Cardiac muscle cell (in vitro differentiated cells and primary cell): Measurements from ENCODE around the gene B4GALNT3. TPM values are rescaled to one million over a fixed set of nuclear protein-coding genes. Genes with fewer than 3 reads are reported as not detected.
"Not testable (repeated sequence)": the region's sequence is repeated elsewhere in the genome, so short reads cannot be mapped to it uniquely, and the experiment has no call there.

Source experiments
- DNase-seq, 2 donors: peaks; one replicate each; pipeline versions ENCODE4 v3.0.0 to v3.0.0-alpha.2; 2010 to 2017; ENCODE audit warnings: low read depth in 1 of 2, low spot score in 1 of 2
- H3K27ac ChIP-seq: fragments of 200-600 bp; sonication (generic); 2 replicates; pipeline ENCODE4 v1.5.1; 2016
- H3K27me3 ChIP-seq: fragments of 200-600 bp; sonication (generic); 2 replicates; pipeline ENCODE4 v1.6.0; 2016; ENCODE audit warnings: control low read depth
- H3K36me3 ChIP-seq: fragments of 200-600 bp; sonication (generic); 2 replicates; pipeline ENCODE4 v1.5.1; 2016; ENCODE audit warnings: control low read depth
- H3K4me1 ChIP-seq: fragments of 200-600 bp; sonication (generic); 2 replicates; pipeline ENCODE4 v1.8.1; 2017; ENCODE audit warnings: low read depth, mild to moderate bottlenecking, mixed run types
- H3K4me3 ChIP-seq: fragments of 200-600 bp; sonication (generic); 2 replicates; pipeline ENCODE4 v1.5.1; 2016; ENCODE audit warnings: mild to moderate bottlenecking
- H3K9me3 ChIP-seq: fragments of 200-600 bp; sonication (generic); 2 replicates; pipeline ENCODE4 v1.5.1; 2017; ENCODE audit warnings: low read depth, mild to moderate bottlenecking, control low read depth
- polyA plus RNA-seq: library from polyadenylated mRNA; unstranded; fragments of >200 nt; fragmentation: Nextera tagmentation; extraction: Ambion mirVana; gene quantifications from 2 replicates; pipeline ENCODE4 v1.2.1, GENCODE V29; 2016
- total RNA-seq: library from RNA; depleted of rRNA; stranded (reverse); fragments of >200 nt; gene quantifications from 2 replicates; pipeline ENCODE4 v1.2.3, GENCODE V29; 2016
- TF ChIP-seq, protein P1 (sequence below): IDR thresholded peaks from 2 replicates; pipeline ENCODE4 v1.5.1; 2012; ENCODE audit warnings: low read depth, mild to moderate bottlenecking, low read length

Gene B4GALNT3
- total RNA-seq: 38.6 and 39.2 TPM in 2 replicates
- 23.7 and 26.4 TPM in 2 replicates for polyA plus RNA-seq

DNA sequence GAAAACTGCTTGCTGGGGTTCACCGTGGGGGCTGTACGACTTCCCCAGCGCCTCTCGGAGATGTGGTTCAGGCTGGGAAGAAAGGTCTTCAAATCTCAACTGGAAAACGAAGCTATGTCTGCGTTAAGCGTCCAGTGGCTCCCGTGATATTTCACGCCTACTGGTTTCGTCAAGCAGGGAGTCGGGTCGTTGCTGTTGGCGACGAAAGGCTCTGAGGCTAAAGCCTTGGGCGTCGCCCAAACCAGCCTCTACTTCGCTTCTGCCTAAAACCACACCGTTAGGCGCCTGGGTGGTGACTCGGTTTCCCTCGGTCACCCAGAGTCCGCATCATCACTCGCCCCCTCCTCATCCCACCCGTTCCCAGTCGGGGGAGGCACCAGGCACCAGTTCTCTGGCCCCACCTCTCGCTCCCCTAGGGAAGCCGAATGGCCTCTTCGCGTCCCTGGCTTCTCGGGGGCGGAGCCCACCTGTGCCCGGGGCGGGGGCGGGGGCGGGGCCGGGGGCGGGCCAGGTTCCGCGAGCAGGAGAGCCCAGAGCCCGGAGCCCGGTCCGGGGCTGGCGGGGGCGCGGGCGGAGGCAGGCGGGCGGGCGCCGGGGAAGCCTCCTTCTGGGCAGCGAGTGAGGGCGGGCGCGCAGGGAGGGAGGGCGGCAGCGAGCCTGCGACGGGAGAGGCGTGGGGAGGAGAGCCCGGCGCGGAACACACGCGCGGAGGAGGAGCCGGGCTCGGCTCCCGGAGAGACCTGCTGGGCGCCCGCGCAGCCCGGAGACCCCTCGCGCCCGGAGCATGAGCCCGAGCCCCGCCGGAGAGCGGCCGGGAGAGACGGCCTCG is at the start of gene B4GALNT3:
TSS of gene B4GALNT3 (plus strand) at position 510 of the 829 bp plus-strand sequence. CDS start 438 bp downstream, outside the sequence.
- peak within 1 kb of the TSS; percentile 50 for H3K4me3 ChIP-seq
- TF ChIP-seq, protein P1, sequence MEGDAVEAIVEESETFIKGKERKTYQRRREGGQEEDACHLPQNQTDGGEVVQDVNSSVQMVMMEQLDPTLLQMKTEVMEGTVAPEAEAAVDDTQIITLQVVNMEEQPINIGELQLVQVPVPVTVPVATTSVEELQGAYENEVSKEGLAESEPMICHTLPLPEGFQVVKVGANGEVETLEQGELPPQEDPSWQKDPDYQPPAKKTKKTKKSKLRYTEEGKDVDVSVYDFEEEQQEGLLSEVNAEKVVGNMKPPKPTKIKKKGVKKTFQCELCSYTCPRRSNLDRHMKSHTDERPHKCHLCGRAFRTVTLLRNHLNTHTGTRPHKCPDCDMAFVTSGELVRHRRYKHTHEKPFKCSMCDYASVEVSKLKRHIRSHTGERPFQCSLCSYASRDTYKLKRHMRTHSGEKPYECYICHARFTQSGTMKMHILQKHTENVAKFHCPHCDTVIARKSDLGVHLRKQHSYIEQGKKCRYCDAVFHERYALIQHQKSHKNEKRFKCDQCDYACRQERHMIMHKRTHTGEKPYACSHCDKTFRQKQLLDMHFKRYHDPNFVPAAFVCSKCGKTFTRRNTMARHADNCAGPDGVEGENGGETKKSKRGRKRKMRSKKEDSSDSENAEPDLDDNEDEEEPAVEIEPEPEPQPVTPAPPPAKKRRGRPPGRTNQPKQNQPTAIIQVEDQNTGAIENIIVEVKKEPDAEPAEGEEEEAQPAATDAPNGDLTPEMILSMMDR: no peak

DNA sequence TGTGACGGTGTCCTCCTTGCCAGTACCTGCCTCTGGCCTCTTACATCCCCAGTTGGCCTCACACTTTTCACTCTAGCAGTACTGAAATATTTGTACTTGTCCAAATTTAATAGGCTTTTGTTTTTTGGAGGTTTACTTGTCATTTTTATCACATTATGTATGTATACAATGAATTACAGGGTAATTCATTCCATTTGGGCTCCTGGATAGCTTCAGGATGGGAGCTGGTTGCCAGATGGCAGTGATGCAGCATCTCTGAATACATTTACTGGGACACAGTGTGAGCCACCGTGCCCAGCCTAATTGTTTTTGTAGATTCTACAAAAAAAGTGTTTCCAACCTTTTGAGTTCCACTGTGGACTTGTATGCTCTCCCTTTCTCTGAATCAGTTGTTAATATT is 44.9 kb upstream of the B4GALNT3 start:
- Histone ChIP-seq H3K27ac (no peak overlapping the region), H3K27me3 (no peaks in the 10 kb centered on the region), H3K36me3 (peaks cover 14% of the 10 kb centered on the region), H3K4me1 (no peaks in the 10 kb centered on the region), H3K9me3 (no peaks in the 10 kb centered on the region), H3K4me3 (no peak overlapping the region)
- DNase-seq: no peak
- TF ChIP-seq, protein P1: no peak

More for the DNA sequence above, at the start of gene B4GALNT3:
- Histone ChIP-seq H3K36me3 (no peaks in the 10 kb centered on the region), H3K27me3 (no peaks in the 10 kb centered on the region), H3K4me1 (peaks cover 24% of the 10 kb centered on the region), H3K27ac (peak within 1 kb of the TSS; percentile 5), H3K9me3 (no peaks in the 10 kb centered on the region)
- peak; percentile 36 to 83 for DNase-seq

DNA sequence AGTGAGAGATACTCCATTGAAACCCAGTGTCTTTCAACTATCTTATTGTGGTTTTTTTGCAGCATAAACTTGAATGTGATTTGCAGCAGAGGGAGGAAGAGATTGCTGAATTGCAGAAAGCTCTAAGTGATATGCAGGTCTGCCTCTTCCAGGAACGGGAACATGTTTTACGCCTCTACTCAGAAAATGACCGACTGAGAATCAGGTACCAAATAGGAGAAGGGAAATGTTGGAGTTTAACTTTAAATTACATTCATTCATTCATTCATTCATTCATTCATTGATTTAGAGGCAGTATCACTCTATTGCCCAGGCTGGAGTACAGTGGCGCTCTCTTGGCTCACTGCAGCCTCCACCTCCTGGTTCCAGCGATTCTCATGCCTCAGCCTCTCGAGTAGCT is 41.3 kb upstream of the B4GALNT3 start:
- H3K4me1 ChIP-seq: no peaks in the 10 kb centered on the region
- H3K9me3 ChIP-seq: no peaks in the 10 kb centered on the region
- no peak for DNase-seq
- H3K27ac ChIP-seq: no peak overlapping the region
- H3K36me3 ChIP-seq: peaks cover 16% of the 10 kb centered on the region
- no peak overlapping the region for H3K4me3 ChIP-seq
- TF ChIP-seq, protein P1: no peak
- H3K27me3 ChIP-seq: no peaks in the 10 kb centered on the region

DNA sequence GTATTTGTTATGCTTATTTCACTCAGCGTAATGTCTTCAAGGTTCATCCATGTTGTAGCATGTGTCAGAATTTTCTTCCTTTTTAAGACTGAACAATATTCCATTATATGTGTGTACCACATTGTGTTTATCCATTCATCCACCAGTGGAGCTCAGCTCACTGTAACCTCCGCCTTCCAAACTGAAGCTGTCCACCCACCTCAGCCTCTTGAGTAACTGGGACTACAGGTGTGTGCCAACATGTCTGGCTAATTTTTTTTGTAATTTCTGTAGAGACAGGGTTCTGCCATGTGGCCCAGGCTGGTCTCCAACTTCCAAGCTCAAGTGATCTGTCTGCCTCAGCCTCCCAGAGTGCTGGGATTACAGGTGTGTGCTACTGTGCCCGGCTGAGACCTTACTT is 37.2 kb upstream of the B4GALNT3 start:
- Histone ChIP-seq H3K27ac (no peak overlapping the region), H3K27me3 (no peaks in the 10 kb centered on the region), H3K4me1 (no peaks in the 10 kb centered on the region), H3K4me3 (no peak overlapping the region), H3K9me3 (no peaks in the 10 kb centered on the region), H3K36me3 (peaks cover 18% of the 10 kb centered on the region)
- TF ChIP-seq, protein P1: no peak
- no peak for DNase-seq

DNA sequence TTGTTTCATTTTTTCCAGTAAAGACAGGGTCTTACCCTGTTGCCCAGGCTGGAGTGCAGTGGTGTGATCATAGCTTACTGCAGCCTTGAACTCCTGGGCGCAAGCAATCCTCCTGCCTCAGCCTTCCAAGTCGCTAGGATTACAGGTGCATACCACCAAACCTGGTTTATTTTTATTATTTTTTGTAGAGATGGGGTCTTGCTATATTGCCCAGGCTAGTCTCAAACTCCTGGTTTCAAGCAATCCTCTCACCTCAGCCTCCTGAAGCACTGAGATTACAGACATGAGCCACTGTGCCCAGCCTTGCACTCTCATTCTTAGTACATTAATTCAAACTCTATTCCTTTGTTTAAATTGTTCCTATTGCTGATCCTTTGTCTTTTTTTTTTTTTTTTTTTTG is 24.0 kb upstream of the B4GALNT3 start:
- H3K27ac ChIP-seq, H3K27me3 ChIP-seq, H3K4me1 ChIP-seq, DNase-seq, H3K4me3 ChIP-seq, H3K9me3 ChIP-seq: not testable (repeated sequence)
- peaks cover 26% of the 10 kb centered on the region for H3K36me3 ChIP-seq

DNA sequence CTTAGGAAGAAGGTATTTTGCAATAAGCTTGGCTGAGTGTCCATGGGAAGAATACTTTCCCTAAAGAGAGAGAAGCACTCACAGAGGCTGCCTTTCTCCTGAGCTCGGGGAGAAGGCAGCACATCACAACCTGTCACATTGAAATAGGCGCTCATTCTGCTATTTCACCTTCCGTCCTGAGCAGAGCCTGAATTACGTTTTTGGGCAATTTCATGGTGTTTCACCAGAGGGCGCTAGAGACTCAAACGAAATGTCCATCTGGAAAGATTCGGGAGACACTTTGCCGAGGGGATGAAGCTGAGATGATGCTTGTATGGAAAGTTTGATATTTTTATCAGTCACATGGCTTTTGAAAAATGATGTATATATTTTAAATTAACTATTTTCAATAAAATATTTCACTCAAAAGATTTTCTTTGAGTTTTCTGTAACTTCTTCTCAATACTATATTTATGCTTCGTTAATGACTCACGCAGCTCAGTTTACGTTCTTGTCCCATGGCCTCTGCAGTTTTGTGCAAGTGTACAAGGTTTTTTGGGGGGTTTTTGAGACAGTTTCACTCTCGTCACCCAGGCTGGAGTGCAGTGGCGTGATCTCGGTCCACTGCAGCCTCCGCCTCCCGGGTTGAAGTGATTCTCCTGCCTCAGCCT is 17.4 kb upstream of the B4GALNT3 start:
- H3K4me3 ChIP-seq: no peak overlapping the region
- no peaks in the 10 kb centered on the region for H3K27me3 ChIP-seq
- H3K4me1 ChIP-seq: no peaks in the 10 kb centered on the region
- no peaks in the 10 kb centered on the region for H3K9me3 ChIP-seq
- peaks cover 4% of the 10 kb centered on the region for H3K36me3 ChIP-seq
- peak; percentile 51 to 74 for DNase-seq
- H3K27ac ChIP-seq: no peak overlapping the region
- TF ChIP-seq, protein P1: peak; percentile 83
